ENCODE measurements around the gene TNFSF10.

- TF ChIP-seq TAF1 (IDR thresholded peaks at IDR 0.05; ENCODE audit: borderline replicate concordance, insufficient read depth, low read length) (no peak), POLR2AphosphoS5 (IDR thresholded peaks at IDR 0.05; ENCODE audit: low read depth, low read length) (no peak)
These were observed 2.9 kb downstream of the TNFSF10 start for GRCh38 chr3:172520301-172520831.
